Transverse colon (tissue), 4 donors: Measurements from ENCODE around the gene TARS1.

Source experiments
- CTCF ChIP-seq, 5 experiments: fragments of 200-600 bp in 3 of 5; fragments of 450-650 bp in 2 of 5; sonication (generic) in 3 of 5; IDR thresholded peaks; 1 replicate in 2 of 5; 2 replicates in 3 of 5; pipeline ENCODE4 v1.5.1; 2016 to 2017; ENCODE audit warnings: antibody characterized with exemption in 5 of 5, inconsistent platforms in 3 of 5, mild to moderate bottlenecking in 2 of 5, moderate library complexity in 1 of 5
- EP300 ChIP-seq: sonication (generic); formaldehyde crosslinking; IDR thresholded peaks from one replicate; pipeline ENCODE4 v1.6.1; 2017; ENCODE audit warnings: antibody characterized with exemption, low read depth
- POLR2A ChIP-seq: fragments of 450-650 bp; IDR thresholded peaks from one replicate; pipeline ENCODE4 v1.6.1; 2016; ENCODE audit warnings: antibody characterized with exemption, mild to moderate bottlenecking, moderate library complexity
- POLR2AphosphoS5 ChIP-seq, 3 donors: sonication (generic); formaldehyde crosslinking; IDR thresholded peaks; one replicate each; pipeline ENCODE4 v1.6.1; 2016; ENCODE audit warnings: antibody characterized with exemption in 3 of 3

DNA sequence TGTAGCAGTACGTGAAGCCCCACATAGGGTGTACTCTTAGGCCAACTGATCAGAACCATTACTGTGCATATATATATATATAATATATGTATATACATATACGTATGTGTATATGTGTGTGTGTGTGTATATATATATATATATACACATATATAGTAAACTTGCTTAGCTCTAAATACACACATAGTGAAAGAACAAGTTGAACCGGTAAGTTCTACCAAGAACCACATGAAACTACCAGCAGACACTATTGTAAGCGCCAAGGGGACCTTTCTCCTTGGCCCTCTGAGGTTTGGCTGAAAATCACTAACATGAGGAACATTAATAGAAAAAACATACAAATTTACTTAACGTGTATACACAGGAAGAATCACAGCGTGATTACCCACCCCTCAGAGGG lies 1.8 kb upstream of the TARS1 start:
- TF ChIP-seq POLR2A: no peak
- TF ChIP-seq POLR2AphosphoS5 (IDR thresholded peaks at IDR 0.05): no peak
- TF ChIP-seq CTCF (IDR thresholded peaks at IDR 0.05): no peak
- no peak for TF ChIP-seq EP300
